Upper lobe of right lung (tissue), 1 donor: ENCODE results near the gene EYS. TPM values are rescaled to one million over a fixed set of nuclear protein-coding genes. Genes with fewer than 3 reads are reported as not detected.
"Not testable (repeated sequence)": the region's sequence is repeated elsewhere in the genome, so short reads cannot be mapped to it uniquely, and the experiment has no call there.

Source experiments
- ATAC-seq: fragments of 200-7000 bp; cut with Tn5 transposase; one replicate; pipeline ENCODE4 v1.9.1; 2020; ENCODE audit warnings: mild to moderate bottlenecking, moderate library complexity
- DNase-seq: peaks from one replicate; pipeline ENCODE4 v3.0.0-alpha.2; 2020
- H3K27ac ChIP-seq: fragments of 200-600 bp; one replicate; pipeline ENCODE4 v1.8.0; 2022
- H3K27me3 ChIP-seq: fragments of 200-600 bp; one replicate; pipeline ENCODE4 v1.8.0; 2022; ENCODE audit warnings: mild to moderate bottlenecking
- H3K36me3 ChIP-seq: fragments of 200-600 bp; one replicate; pipeline ENCODE4 v1.8.0; 2022
- H3K4me1 ChIP-seq: fragments of 200-600 bp; one replicate; pipeline ENCODE4 v1.8.0; 2022
- H3K4me3 ChIP-seq: fragments of 200-600 bp; one replicate; pipeline ENCODE4 v1.8.0; 2022; ENCODE audit warnings: mild to moderate bottlenecking
- H3K9me3 ChIP-seq: fragments of 200-600 bp; one replicate; pipeline ENCODE4 v1.8.0; 2022
- CTCF ChIP-seq: fragments of 200-600 bp; IDR thresholded peaks from one replicate; pipeline ENCODE4 v1.8.0; 2022; ENCODE audit warnings: antibody characterized with exemption
- intact Hi-C: fragments of 100-400 bp; cut with DNase I; formaldehyde crosslinking; loops from one replicate; pipeline ENCODE4 v1.11.0; 2022
- total RNA-seq: library from RNA; stranded (reverse); fragmentation: NEBNext Ultra II Directional; extraction: Animal tissue kit (Norgen Biotek cat#: 25700); gene quantifications from one replicate; pipeline ENCODE4 v1.2.1, GENCODE V29; 2021
- donor health status: DM: no; HTN: yes; CAD: no; lungs with severe emphysema.

EYS gene
- total RNA-seq, 1 donor from 2014 or later = not detected

GRCh38 chr6:65004283-65004682, 702.7 kb downstream of the EYS start:
- intact Hi-C loops = no loop called here
- no peak overlapping the region for H3K4me3 ChIP-seq
- no peaks in the 10 kb centered on the region for H3K27me3 ChIP-seq
- no peaks in the 10 kb centered on the region for H3K9me3 ChIP-seq
- H3K4me1 ChIP-seq = no peaks in the 10 kb centered on the region
- no peak for TF ChIP-seq CTCF
- ATAC-seq (no peak), DNase-seq (no peak)
- no peak overlapping the region for H3K27ac ChIP-seq
- no peaks in the 10 kb centered on the region for H3K36me3 ChIP-seq

- H3K4me3 ChIP-seq, H3K9me3 ChIP-seq, intact Hi-C loops, H3K4me1 ChIP-seq, DNase-seq, ATAC-seq, H3K27me3 ChIP-seq, H3K27ac ChIP-seq, H3K36me3 ChIP-seq: not testable (repeated sequence)
These were observed 704.1 kb downstream of the EYS start for GRCh38 chr6:65002882-65003281.

DNA sequence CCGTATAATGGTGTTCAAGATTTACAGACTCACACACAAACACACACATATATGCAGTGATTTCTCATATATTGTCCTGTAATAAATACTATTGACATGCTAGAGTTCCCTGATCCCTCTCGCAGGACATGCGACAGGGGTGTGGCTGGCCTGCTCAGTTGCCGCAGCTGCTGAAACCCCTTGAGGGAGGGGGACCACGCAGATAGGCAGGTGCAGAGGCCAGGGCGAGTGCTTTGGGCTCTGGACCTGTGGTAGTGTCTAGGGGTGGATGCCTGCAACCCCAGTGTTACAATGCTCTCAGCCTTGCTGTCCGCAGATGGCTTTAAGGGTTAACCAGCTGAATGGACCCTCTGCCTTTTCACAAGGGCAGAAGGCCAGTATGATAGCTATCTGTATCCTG, 706.2 kb downstream of the EYS start:
- Histone ChIP-seq H3K4me3 (no peak overlapping the region), H3K36me3 (no peaks in the 10 kb centered on the region), H3K27me3 (no peaks in the 10 kb centered on the region), H3K4me1 (no peaks in the 10 kb centered on the region), H3K27ac (no peak overlapping the region), H3K9me3 (no peaks in the 10 kb centered on the region)
- DNase-seq (no peak), ATAC-seq (no peak)
- TF ChIP-seq CTCF = no peak
- intact Hi-C loops = no loop called here

DNA sequence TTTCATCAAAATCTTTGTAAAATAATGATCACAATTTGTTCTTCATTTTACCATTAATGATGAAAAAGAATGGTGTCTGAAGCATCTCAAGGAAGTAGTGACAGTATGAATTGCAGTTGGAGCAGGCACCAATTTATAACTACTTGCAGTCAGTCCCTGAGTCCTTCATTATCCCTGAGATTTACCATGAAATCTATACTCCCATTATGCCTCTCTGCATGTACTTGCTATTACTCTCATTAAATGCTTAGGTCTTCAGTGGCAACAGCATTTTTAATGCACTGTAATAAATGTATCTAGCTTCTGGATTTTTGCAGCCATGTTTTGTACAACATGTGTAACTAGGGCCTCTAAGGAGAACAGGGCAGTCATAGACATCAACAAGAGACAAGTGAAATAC, 708.8 kb downstream of the EYS start:
- no peak for DNase-seq
- H3K4me3 ChIP-seq = no peak overlapping the region
- no peak for ATAC-seq
- intact Hi-C loops = no loop called here
- no peaks in the 10 kb centered on the region for H3K27me3 ChIP-seq
- H3K36me3 ChIP-seq = no peaks in the 10 kb centered on the region
- H3K4me1 ChIP-seq = no peaks in the 10 kb centered on the region
- no peak for TF ChIP-seq CTCF
- H3K9me3 ChIP-seq = no peaks in the 10 kb centered on the region
- H3K27ac ChIP-seq = no peak overlapping the region

DNA sequence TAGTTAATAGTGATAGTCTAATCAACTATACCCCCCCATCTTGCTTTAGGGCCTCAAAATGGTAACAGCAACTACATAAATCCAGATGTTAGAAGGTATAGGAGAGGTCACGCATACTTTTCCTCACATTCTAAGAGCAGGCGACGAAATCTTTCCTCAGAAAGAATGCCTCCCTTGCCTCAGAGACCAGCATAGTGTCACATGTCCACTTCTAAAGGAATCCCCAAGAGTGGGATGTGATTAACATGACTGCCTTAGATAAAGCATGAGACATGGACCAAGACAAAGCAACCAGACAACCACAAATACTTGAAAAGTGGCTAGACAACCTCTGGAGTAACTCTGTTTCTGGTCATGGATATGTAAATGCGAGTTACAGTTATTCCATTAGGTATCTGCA, 710.7 kb downstream of the EYS start:
- no peaks in the 10 kb centered on the region for H3K27me3 ChIP-seq
- ATAC-seq (no peak), DNase-seq (no peak)
- H3K9me3 ChIP-seq = no peaks in the 10 kb centered on the region
- no peak overlapping the region for H3K4me3 ChIP-seq
- no peak overlapping the region for H3K27ac ChIP-seq
- no peaks in the 10 kb centered on the region for H3K4me1 ChIP-seq
- intact Hi-C loops = no loop called here
- TF ChIP-seq CTCF = no peak
- no peaks in the 10 kb centered on the region for H3K36me3 ChIP-seq

GRCh38 chr6:64990652-64991304, 716.2 kb downstream of the EYS start:
- H3K27me3 ChIP-seq = no peaks in the 10 kb centered on the region
- intact Hi-C loops = no loop called here
- DNase-seq (no peak), ATAC-seq (no peak)
- no peak for TF ChIP-seq CTCF
- no peak overlapping the region for H3K4me3 ChIP-seq
- H3K36me3 ChIP-seq = no peaks in the 10 kb centered on the region
- H3K9me3 ChIP-seq = no peaks in the 10 kb centered on the region
- H3K27ac ChIP-seq = no peak overlapping the region
- no peaks in the 10 kb centered on the region for H3K4me1 ChIP-seq
